HT1080 (cell line): Measurements from ENCODE around the gene BICDL1. TPM values are rescaled to one million over a fixed set of nuclear protein-coding genes. Genes with fewer than 3 reads are reported as not detected.

Experiments used
- DNase-seq: peaks from one replicate; pipeline ENCODE4 v3.0.0-alpha.2; 2015; ENCODE audit warnings: low read depth
- total RNA-seq: library from RNA; depleted of rRNA; stranded (reverse); fragments of >200 nt; shearing (Covaris generic); gene quantifications from 2 replicates; pipeline ENCODE4 v1.2.3, GENCODE V29; 2014

Gene BICDL1
- total RNA-seq, 1 experiment from 2014 or later = not detected

GRCh38 chr12:120121766-120122293 lies 132.8 kb downstream of the BICDL1 start:
- no peak for DNase-seq

- no peak for DNase-seq
Observed at GRCh38 chr12:120125029-120125428, 136.0 kb downstream of the BICDL1 start.

GRCh38 chr12:120125792-120126634 lies 137.0 kb downstream of the BICDL1 start:
- no peak for DNase-seq

- no peak for DNase-seq
Observed at GRCh38 chr12:120126635-120127005, 137.6 kb downstream of the BICDL1 start.

- no peak for DNase-seq
Observed at GRCh38 chr12:120130011-120130410, 141.0 kb downstream of the BICDL1 start.

- DNase-seq = no peak
Observed at GRCh38 chr12:120131116-120131515, 142.1 kb downstream of the BICDL1 start.

- DNase-seq = no peak
Observed at GRCh38 chr12:120132054-120132836, 143.2 kb downstream of the BICDL1 start.

- no peak for DNase-seq
Observed at GRCh38 chr12:120132863-120133385, 143.9 kb downstream of the BICDL1 start.

- no peak for DNase-seq
Observed at GRCh38 chr12:120134307-120134980, 145.4 kb downstream of the BICDL1 start.

GRCh38 chr12:120136093-120136770 lies 147.2 kb downstream of the BICDL1 start:
- DNase-seq = no peak

GRCh38 chr12:120137833-120138232 lies 148.8 kb downstream of the BICDL1 start:
- DNase-seq = no peak

GRCh38 chr12:120138366-120138765 lies 149.3 kb downstream of the BICDL1 start:
- no peak for DNase-seq

GRCh38 chr12:120139958-120140357 lies 150.9 kb downstream of the BICDL1 start:
- DNase-seq = no peak

- DNase-seq = no peak
Observed at GRCh38 chr12:120140603-120141002, 151.6 kb downstream of the BICDL1 start.

- no peak for DNase-seq
Observed at GRCh38 chr12:120141336-120141735, 152.3 kb downstream of the BICDL1 start.

GRCh38 chr12:120142231-120142877 lies 153.3 kb downstream of the BICDL1 start:
- DNase-seq = peak; percentile 41
